ENCODE results near the gene PGLYRP1. TPM values are rescaled to one million over a fixed set of nuclear protein-coding genes. Genes with fewer than 3 reads are reported as not detected.

Gene PGLYRP1
- total RNA-seq, 1 donor from 2014 or later: 3.0 TPM

- no peak for TF ChIP-seq CTCF (IDR thresholded peaks at IDR 0.05)
- intact Hi-C loops (cut with DNase I): no loop called here
- H3K9me3 ChIP-seq: no peaks in the 10 kb centered on the region
- no peak overlapping the region for H3K4me3 ChIP-seq
- no peak overlapping the region for H3K27ac ChIP-seq
- H3K4me1 ChIP-seq: no peaks in the 10 kb centered on the region
- no peaks in the 10 kb centered on the region for H3K36me3 ChIP-seq
- peaks cover 34% of the 10 kb centered on the region for H3K27me3 ChIP-seq (ENCODE audit: low read depth)
- ATAC-seq (peak in 1 of 2 donors; percentile 16), DNase-seq (no peak)
Observed at GRCh38 chr19:46032597-46033025, 9.8 kb upstream of the PGLYRP1 start.

DNA sequence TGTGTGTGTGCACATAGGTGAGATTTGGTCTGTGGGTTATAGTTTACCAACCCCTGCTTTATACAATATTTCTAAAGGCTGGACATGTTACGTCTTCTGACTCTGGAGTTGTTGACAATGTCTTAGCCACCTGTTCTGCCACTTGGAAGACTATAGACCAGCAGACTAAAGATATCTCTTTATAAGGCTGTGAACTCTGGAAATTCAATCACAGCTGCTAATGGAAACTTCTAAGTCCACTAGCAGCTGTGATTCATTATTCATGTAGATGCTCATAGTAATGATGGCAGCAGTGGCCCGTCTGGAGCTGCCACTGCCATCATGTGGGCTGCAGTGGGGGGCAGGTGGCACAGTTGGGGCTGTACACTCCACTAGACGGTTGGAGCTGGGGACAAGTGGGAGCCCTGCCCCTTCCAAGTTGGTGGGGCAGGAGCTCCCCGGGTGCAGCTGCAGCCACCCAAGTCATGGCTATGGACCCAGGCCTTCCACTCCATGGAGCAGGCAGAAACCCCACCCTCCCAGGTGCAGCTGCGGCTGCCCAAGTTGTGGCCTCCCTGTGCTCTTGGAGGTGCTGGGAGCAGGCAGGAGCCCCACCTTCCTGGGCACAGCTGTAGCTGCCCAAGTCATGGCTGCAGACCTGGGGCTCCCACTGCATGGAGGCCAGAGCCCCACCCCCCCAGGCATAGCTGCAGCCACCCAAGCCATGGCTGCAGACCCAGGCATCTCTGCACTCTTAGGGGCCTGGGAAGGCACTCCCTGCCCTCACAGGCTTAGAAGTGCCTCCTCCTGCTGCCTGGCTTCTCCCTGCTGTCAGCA lies 9.1 kb upstream of the PGLYRP1 start:
- intact Hi-C loops (cut with DNase I): no loop called here
- no peak for TF ChIP-seq CTCF (IDR thresholded peaks at IDR 0.05)
- ATAC-seq (peak in 1 of 2 donors; percentile 19), DNase-seq (no peak)
- Histone ChIP-seq H3K27me3 (ENCODE audit: low read depth) (peaks cover 37% of the 10 kb centered on the region), H3K27ac (no peak overlapping the region), H3K4me3 (no peak overlapping the region), H3K36me3 (no peaks in the 10 kb centered on the region), H3K9me3 (no peaks in the 10 kb centered on the region), H3K4me1 (no peaks in the 10 kb centered on the region)

DNA sequence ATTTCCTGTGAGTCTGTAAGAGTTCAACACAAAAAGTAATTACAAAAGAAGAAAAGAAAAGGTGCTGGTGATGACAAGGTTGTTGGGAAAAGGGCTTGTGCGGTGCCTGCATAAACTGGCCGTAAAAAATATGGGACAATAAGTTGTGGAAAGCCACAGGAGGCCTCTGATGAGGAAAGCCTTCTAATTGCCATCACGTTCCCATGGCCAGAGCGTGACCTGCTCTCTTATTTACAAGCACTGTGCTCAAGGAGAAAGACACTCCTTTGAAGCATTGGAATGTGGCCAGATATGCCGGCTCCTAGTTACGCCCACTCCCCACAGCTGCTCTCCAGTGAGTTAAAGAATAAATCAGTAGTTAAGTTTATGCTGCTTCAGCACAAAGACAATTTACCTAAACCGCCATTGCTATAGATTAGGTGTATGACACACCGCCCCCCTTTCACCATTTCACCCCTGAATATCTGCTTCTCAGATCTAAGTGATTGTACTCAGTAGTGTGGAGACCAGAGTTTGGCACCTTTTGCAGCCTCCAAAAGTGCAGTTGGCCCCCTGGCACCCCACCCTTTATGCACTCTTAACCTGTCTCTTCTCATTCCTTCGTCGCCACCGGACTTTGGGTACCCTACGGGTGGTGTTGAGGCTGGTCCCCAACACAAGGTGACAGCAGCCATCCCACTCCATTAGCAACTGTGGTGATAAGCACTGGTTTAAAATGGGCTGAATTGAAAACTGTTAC lies 8.1 kb upstream of the PGLYRP1 start:
- H3K27me3 ChIP-seq (ENCODE audit: low read depth): peaks cover 44% of the 10 kb centered on the region
- no peaks in the 10 kb centered on the region for H3K4me1 ChIP-seq
- ATAC-seq (no peak), DNase-seq (no peak)
- no peak overlapping the region for H3K27ac ChIP-seq
- H3K9me3 ChIP-seq: no peaks in the 10 kb centered on the region
- intact Hi-C loops (cut with DNase I): no loop called here
- H3K4me3 ChIP-seq: no peak overlapping the region
- H3K36me3 ChIP-seq: no peaks in the 10 kb centered on the region
- no peak for TF ChIP-seq CTCF (IDR thresholded peaks at IDR 0.05)

GRCh38 chr19:46025835-46026234 lies 3.0 kb upstream of the PGLYRP1 start:
- H3K27me3 ChIP-seq (ENCODE audit: low read depth): peaks cover 67% of the 10 kb centered on the region
- H3K4me3 ChIP-seq: no peak overlapping the region
- no peaks in the 10 kb centered on the region for H3K9me3 ChIP-seq
- no peak overlapping the region for H3K27ac ChIP-seq
- TF ChIP-seq CTCF (IDR thresholded peaks at IDR 0.05): no peak
- no peak for DNase-seq
- intact Hi-C loops (cut with DNase I): loop anchor here (5.0 kb wide), 1 partner anchor 241 kb away; no protein-coding TSS in a partner anchor
- no peak for ATAC-seq
- no peaks in the 10 kb centered on the region for H3K4me1 ChIP-seq
- H3K36me3 ChIP-seq: no peaks in the 10 kb centered on the region

GRCh38 chr19:46023311-46023779 lies 492 bp upstream of the PGLYRP1 start:
- DNase-seq: peak; percentile 60
- Histone ChIP-seq H3K4me1 (no peaks in the 10 kb centered on the region), H3K9me3 (no peaks in the 10 kb centered on the region), H3K4me3 (no peak overlapping the region), H3K27me3 (ENCODE audit: low read depth) (peaks cover 50% of the 10 kb centered on the region), H3K27ac (no peak overlapping the region), H3K36me3 (no peaks in the 10 kb centered on the region)
- intact Hi-C loops (cut with DNase I): no loop called here
- no peak for TF ChIP-seq CTCF (IDR thresholded peaks at IDR 0.05)
- peak in 1 of 2 donors; percentile 12 for ATAC-seq
